ENCODE data around the gene MAGEB17. TPM values are rescaled to one million over a fixed set of nuclear protein-coding genes. Genes with fewer than 3 reads are reported as not detected.

MAGEB17 gene
- total RNA-seq, 2 donors from 2014 or later = not detected

DNA sequence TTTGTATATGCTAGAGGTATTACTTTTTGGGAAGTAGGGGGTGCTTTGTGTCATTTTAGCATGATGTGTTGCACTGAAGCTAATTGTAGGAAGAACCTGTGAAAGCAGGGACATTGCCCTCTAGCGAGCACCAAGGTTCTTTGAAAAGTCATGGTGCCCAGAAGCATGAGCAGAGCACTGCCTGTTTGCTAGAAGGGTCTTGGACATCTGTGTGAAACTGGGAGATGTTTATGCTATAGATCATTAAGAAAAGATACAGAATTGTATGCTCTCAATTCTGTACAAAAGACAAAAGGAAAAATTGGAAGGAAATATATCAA, 29.2 kb upstream of the MAGEB17 start:
- Histone ChIP-seq H3K27ac (no peak overlapping the region), H3K4me3 (no peak overlapping the region), H3K4me1 (no peaks in the 10 kb centered on the region), H3K9me3 (no peaks in the 10 kb centered on the region), H3K9ac (ENCODE audit: low read depth in 2 of 2, low read length in 2 of 2) (no peak overlapping the region), H3K27me3 (no peaks in the 10 kb centered on the region), H3K36me3 (no peaks in the 10 kb centered on the region)
- intact Hi-C loops (cut with DNase I) = no loop called here
- TF ChIP-seq CTCF (IDR thresholded peaks at IDR 0.05) = no peak
- no peak for DNase-seq

- H3K4me1 ChIP-seq = no peaks in the 10 kb centered on the region
- TF ChIP-seq CTCF (IDR thresholded peaks at IDR 0.05) = no peak
- no peak for DNase-seq
- H3K4me3 ChIP-seq = no peak overlapping the region
- H3K27me3 ChIP-seq = no peaks in the 10 kb centered on the region
- H3K27ac ChIP-seq = no peak overlapping the region
- intact Hi-C loops (cut with DNase I) = no loop called here
- H3K9me3 ChIP-seq = no peaks in the 10 kb centered on the region
- no peaks in the 10 kb centered on the region for H3K36me3 ChIP-seq
- no peak overlapping the region for H3K9ac ChIP-seq (ENCODE audit: low read depth in 2 of 2, low read length in 2 of 2)
Observed at GRCh38 chrX:16140448-16140847, 26.8 kb upstream of the MAGEB17 start.

GRCh38 chrX:16140983-16141382, 26.3 kb upstream of the MAGEB17 start:
- H3K9ac ChIP-seq (ENCODE audit: low read depth in 2 of 2, low read length in 2 of 2) = no peak overlapping the region
- DNase-seq = no peak
- intact Hi-C loops (cut with DNase I) = no loop called here
- no peaks in the 10 kb centered on the region for H3K27me3 ChIP-seq
- H3K4me3 ChIP-seq = no peak overlapping the region
- no peak for TF ChIP-seq CTCF (IDR thresholded peaks at IDR 0.05)
- no peaks in the 10 kb centered on the region for H3K4me1 ChIP-seq
- no peaks in the 10 kb centered on the region for H3K36me3 ChIP-seq
- H3K27ac ChIP-seq = no peak overlapping the region
- H3K9me3 ChIP-seq = no peaks in the 10 kb centered on the region

DNA sequence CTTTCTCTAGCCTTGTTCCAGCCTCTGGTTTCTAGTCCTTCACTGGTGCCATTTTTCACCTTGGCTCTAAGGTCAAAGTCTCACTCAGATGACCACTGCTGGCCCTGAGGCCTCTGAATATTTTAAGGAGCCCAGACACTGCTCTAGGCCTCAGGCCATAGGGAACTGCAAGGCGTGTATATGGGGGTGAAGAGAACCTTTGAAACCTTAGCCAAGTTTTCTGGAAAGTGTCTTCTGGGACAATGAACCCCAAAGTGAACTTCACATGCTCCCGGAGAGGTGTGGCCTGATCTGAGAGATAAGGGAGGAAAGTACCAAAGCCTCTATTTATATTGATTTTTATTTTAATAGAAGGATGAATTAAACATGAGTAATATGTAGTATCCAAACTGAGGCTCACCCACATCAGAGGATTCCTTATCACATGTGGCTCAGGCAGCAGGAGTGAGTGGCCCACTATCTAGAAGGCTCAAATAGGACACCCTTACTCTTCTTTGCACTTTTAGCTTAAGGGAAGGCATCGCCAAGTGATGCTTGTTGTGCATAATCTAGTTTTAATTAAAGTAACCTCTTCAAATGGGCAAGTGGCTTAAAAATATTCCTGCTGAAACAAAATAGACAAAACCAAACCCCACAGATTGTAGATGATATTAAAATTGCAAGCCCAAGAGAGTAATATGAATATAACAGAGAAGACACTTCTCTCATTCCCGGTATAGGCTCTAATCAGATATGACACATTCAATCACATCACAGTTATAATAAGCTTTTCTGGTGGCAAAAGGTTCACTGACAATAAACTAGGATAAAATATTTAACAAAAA, 25.6 kb upstream of the MAGEB17 start:
- DNase-seq = no peak
- H3K4me3 ChIP-seq = no peak overlapping the region
- H3K9me3 ChIP-seq = no peaks in the 10 kb centered on the region
- no peak for TF ChIP-seq CTCF (IDR thresholded peaks at IDR 0.05)
- intact Hi-C loops (cut with DNase I) = no loop called here
- no peaks in the 10 kb centered on the region for H3K36me3 ChIP-seq
- no peaks in the 10 kb centered on the region for H3K27me3 ChIP-seq
- no peak overlapping the region for H3K9ac ChIP-seq (ENCODE audit: low read depth in 2 of 2, low read length in 2 of 2)
- H3K27ac ChIP-seq = no peak overlapping the region
- H3K4me1 ChIP-seq = no peaks in the 10 kb centered on the region

GRCh38 chrX:16142246-16142558, 25.1 kb upstream of the MAGEB17 start:
- Histone ChIP-seq H3K4me1 (no peaks in the 10 kb centered on the region), H3K36me3 (no peaks in the 10 kb centered on the region), H3K27ac (no peak overlapping the region), H3K9ac (ENCODE audit: low read depth in 2 of 2, low read length in 2 of 2) (no peak overlapping the region), H3K4me3 (no peak overlapping the region), H3K27me3 (no peaks in the 10 kb centered on the region), H3K9me3 (no peaks in the 10 kb centered on the region)
- no peak for TF ChIP-seq CTCF (IDR thresholded peaks at IDR 0.05)
- no peak for DNase-seq
- intact Hi-C loops (cut with DNase I) = no loop called here
